Smooth muscle cell of the umbilical artery (primary cell): ENCODE measurements around the gene GAL. TPM values are rescaled to one million over a fixed set of nuclear protein-coding genes. Genes with fewer than 3 reads are reported as not detected.

Source experiments
- total RNA-seq: library from RNA; depleted of rRNA; stranded (reverse); fragments of >200 nt; gene quantifications from 2 replicates; pipeline ENCODE4 v1.2.3, GENCODE V29; 2014

The GAL gene
- 0.59 and 0.74 TPM in 2 replicates for total RNA-seq

GRCh38 chr11:68684385-68685356 is at the start of gene GAL:
GAL (plus strand) TSS chr11:68684544; CDS start chr11:68684924, 380 bp downstream.

Other genes with a start within 250 kb of the GAL start
- gene PPP6R3, start 223.8 kb upstream of the GAL start, total RNA-seq, result 108 and 119 TPM in 2 replicates
- 0.30 and 0.78 TPM in 2 replicates for gene TESMIN, start 67.0 kb downstream of the GAL start, total RNA-seq
- 21.1 and 28.0 TPM in 2 replicates for gene CPT1A, start 157.4 kb downstream of the GAL start, total RNA-seq
- gene MRPL21, start 219.3 kb downstream of the GAL start, total RNA-seq, result 32.8 and 53.2 TPM in 2 replicates
- 7.4 and 14.9 TPM in 2 replicates for gene IGHMBP2, start 219.3 kb downstream of the GAL start, total RNA-seq